GM10266 (cell line): ENCODE results near the gene CAMTA1.

Source experiments
- DNase-seq: peaks from one replicate; pipeline ENCODE4 v3.0.0; 2012; ENCODE audit errors: extremely low spot score
- CTCF ChIP-seq: IDR thresholded peaks from 2 replicates; pipeline ENCODE4 v1.5.1; 2012; ENCODE audit warnings: mild to moderate bottlenecking, low read depth; ENCODE audit not compliant: control insufficient read depth, insufficient read depth; ENCODE audit errors: missing control alignments

The CAMTA1 gene

GRCh38 chr1:6959491-6959890, 174.2 kb downstream of the CAMTA1 start:
- no peak for TF ChIP-seq CTCF
- no peak for DNase-seq

- no peak for TF ChIP-seq CTCF
- DNase-seq = no peak
Measured at GRCh38 chr1:6960291-6960811, 175.1 kb downstream of the CAMTA1 start.

GRCh38 chr1:6960860-6961259, 175.6 kb downstream of the CAMTA1 start:
- no peak for TF ChIP-seq CTCF
- DNase-seq = no peak

GRCh38 chr1:6961289-6961688, 176.0 kb downstream of the CAMTA1 start:
- TF ChIP-seq CTCF = no peak
- no peak for DNase-seq

- no peak for TF ChIP-seq CTCF
Measured at GRCh38 chr1:6961905-6962477, 176.7 kb downstream of the CAMTA1 start.

GRCh38 chr1:6962478-6962995, 177.3 kb downstream of the CAMTA1 start:
- no peak for TF ChIP-seq CTCF
- DNase-seq = peak; percentile 76

More at GRCh38 chr1:6961905-6962477, 176.7 kb downstream of the CAMTA1 start:
- no peak for DNase-seq
